GM21381 (cell line): ENCODE data around the gene FADS2.
A peak's percentile ranks its signal among the peaks of the same experiment; 100 is the strongest.

ENCODE experiments used
- ATAC-seq: cut with Tn5 transposase; IDR thresholded peaks from one replicate; pipeline ENCODE4 v1.9.1; 2021; ENCODE audit warnings: mild to moderate bottlenecking, moderate library complexity; ENCODE audit not compliant: unreplicated experiment

Gene FADS2

GRCh38 chr11:61885166-61885778, 57.2 kb downstream of the FADS2 start:
- ATAC-seq, result no peak

- ATAC-seq, result no peak
These were observed 57.9 kb downstream of the FADS2 start for GRCh38 chr11:61885784-61886580.

DNA sequence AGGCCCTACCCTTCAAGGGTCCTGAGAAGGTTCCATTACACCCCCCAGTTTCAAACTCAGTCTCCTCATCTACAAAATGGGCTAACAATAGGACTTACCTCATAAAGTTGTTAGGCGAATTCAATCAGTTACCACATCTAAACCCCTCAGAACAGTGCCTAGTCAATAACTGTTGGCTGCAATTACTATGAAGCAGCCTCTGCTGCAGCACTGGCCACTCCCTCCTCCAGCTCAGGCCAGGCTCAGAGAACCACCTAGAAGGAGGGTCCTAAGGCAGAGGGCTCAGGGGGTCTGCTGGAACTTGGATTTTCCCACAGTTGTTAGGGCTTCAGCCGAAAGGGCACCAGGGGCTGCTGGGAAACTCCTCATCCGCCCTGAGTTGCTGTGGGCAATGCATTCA, 58.5 kb downstream of the FADS2 start:
- ATAC-seq, result no peak

GRCh38 chr11:61887839-61888494, 59.9 kb downstream of the FADS2 start:
- ATAC-seq, result no peak

GRCh38 chr11:61888590-61888989, 60.5 kb downstream of the FADS2 start:
- ATAC-seq, result no peak

DNA sequence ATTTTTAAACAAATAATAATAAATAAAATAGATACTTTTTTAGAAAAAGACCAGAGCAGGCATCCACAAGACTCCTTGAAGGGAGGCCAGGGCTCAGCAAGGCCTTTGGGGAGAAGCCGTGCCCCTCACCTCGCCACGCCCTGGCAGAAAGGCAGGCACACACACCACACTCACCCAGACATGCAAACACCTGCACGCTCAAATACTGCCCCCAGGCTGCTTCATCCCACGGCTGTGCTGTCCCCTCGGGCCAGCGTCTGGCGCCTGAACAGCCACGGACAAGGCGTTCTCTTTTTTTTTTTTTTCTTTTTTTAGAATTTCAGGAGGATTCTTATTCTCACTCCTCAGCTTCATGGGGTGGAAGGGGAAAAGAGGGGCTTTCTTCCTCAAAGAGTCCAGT, 61.7 kb downstream of the FADS2 start:
- no peak for ATAC-seq

- peak; percentile 16 for ATAC-seq
These were observed 62.6 kb downstream of the FADS2 start for GRCh38 chr11:61890529-61891330.

DNA sequence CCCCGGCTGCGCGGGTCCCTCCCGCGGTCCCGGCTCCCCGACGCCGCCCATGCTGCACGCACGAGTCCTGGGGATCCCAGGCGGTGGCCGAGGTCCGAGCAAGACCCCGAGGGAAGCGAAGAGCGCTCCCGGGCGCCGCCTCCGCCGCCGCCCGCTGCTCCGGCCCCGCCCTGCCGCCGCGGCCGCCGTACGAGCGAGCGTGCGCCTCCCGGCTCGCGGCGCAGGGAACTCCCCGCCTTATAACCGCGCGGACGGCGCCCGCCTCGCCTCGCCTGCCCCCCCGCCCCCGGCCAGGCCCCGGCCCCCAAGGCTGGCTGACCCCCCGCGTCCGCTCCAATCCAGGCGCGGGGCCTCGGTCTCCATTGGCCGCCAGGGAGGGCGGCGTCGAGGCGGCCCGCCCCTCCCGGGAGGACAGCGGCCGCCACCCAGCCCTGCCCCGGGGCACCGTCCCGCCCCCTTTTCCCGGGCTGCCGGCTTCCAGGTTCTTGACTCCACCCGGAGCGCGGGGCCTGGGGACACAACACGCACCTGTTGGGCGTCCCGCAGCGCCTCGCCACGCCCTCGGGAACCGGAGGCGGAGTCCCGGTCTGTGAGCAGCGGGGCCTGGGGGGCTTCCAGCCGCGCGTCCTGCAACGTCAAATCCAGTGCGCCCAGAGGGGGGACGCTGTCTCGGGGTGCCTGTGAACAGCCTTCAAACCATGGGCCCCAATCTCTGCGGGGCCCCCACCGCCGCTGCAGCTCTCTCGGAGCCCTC, 63.4 kb downstream of the FADS2 start, which contains the start of gene FADS3:
Gene FADS3, minus strand, starts transcription at position 215 of the 754 bp plus-strand sequence. Its CDS starts 164 bp downstream, at position 51.
- ATAC-seq, result peak; percentile 67

DNA sequence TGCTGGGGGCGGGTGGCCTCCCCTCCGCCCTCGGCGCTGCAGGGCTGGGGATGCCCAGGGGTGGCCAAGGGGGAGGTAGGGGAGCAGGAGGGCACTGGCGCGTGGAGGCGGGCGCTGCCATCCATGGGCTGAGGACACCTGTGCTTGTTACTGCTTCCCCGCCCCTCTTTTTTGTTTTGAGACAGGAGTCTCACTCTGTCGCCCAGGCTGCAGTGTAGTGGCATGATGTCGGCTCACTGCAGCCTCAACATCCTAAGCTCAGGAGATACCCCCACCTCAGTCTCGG, 63.9 kb downstream of the FADS2 start:
- peak; percentile 24 for ATAC-seq

DNA sequence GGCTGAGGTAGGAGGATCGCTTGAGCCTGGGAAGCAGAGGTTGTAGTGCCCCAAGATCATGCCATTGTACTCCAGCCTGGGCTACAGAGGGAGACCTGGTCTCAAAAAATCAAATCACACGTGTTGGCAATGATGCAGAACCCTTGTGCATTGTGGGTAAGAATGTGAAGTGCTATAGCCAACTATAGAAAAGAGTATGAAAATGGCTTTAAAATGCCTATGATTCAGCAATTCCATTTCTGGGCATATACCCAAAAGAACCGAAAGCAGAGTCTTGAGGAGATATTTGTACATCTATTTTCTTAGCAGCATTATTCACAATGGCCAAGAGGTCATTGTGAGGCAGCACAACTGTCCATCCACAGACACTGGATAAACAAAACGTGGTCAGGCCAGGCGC, 65.9 kb downstream of the FADS2 start:
- ATAC-seq, result no peak

- ATAC-seq, result no peak
These were observed 67.1 kb downstream of the FADS2 start for GRCh38 chr11:61895046-61895717.

DNA sequence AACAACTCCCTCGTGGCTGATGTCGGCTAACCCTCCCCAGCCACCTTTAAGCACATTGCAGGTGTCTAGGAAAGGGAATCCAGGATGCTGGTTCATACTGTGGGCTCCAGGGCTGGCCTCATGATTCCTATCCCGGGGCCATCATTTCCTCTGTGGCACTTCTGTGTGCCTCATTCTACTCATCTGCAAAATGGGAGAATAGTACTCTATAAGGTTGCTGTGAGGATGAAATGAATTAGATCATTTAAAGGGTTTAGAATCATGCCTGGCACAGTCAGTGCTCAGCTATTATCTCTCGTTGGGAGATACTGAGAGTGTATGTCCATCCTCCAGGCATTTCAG, 67.6 kb downstream of the FADS2 start:
- ATAC-seq, result no peak

DNA sequence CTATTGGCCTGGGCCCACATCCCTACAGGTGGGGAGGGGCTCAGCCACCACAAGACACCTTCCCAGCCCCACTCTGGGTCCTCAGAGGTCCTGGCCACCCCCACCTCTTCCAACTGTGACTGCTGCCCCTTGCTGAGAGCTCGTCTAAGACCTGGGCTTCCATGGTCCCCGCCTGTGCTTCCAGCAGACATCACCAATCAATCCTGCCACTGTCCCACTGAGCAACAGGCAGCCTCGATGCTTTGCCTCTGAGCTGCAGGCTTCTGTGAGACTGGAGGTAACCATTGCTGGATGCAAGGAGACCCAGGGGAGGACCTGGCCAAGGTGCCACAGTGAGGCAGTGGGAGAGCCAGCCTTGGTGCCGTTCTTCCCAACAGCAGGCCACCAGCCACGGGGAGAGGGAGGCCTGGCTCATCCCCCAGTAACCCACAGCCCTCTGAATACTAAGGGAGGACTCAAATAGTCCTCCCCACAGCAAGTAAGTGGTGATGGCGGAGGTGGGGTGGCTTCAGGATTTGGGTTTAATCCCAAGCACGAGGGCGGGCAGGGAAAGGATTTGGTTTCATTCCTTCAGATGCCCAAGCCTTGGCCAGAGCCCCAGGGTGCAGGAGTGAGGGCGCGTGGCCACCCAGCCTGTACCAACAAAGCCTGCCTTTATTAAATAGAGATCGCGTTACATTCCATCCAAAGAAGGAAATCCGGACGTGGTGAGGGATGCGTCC, 68.7 kb downstream of the FADS2 start:
- no peak for ATAC-seq

GRCh38 chr11:61897387-61898246, 69.5 kb downstream of the FADS2 start:
- no peak for ATAC-seq

DNA sequence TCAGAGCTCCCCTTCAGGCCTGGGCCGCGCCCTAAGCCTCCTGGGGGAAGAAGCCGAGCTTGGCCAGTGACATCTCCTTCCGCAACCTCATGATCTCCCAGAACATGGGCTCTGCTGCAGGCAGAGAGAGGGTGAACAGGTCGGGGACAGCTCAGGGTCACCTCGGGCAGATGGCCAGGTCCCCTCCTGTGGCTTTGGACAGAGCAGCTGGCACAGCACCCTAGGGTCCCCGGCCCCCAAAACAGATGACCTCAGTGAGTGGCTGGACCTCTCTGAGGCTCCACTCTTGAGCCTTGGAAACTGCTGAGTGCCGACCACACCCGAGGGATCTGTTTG, 70.1 kb downstream of the FADS2 start:
- ATAC-seq, result no peak

GRCh38 chr11:61899146-61899841, 71.2 kb downstream of the FADS2 start:
- peak; percentile 60 for ATAC-seq

GRCh38 chr11:61900251-61900650, 72.2 kb downstream of the FADS2 start:
- no peak for ATAC-seq

- no peak for ATAC-seq
These were observed 73.3 kb downstream of the FADS2 start for GRCh38 chr11:61901397-61901796.
